HUES64 (cell line): ENCODE data around the gene CAMK2A.

ENCODE experiments used
- H3K27ac ChIP-seq: 2 replicates; pipeline ENCODE4 v1.7.0; 2013; ENCODE audit warnings: low read depth, low read length, inconsistent platforms
- H3K27me3 ChIP-seq: 2 replicates; pipeline ENCODE4 v1.6.1; 2013; ENCODE audit warnings: mild to moderate bottlenecking, low read length; ENCODE audit not compliant: insufficient read depth
- H3K36me3 ChIP-seq: 2 replicates; pipeline ENCODE4 v1.6.1; 2013; ENCODE audit warnings: mild to moderate bottlenecking, low read length; ENCODE audit not compliant: insufficient read depth
- H3K4me1 ChIP-seq: 2 replicates; pipeline ENCODE4 v1.6.1; 2013; ENCODE audit warnings: mild to moderate bottlenecking, low read length, moderate library complexity; ENCODE audit not compliant: insufficient read depth
- H3K4me3 ChIP-seq: 2 replicates; pipeline ENCODE4 v1.5.1; 2013; ENCODE audit warnings: mild to moderate bottlenecking, low read length, moderate library complexity
- H3K9ac ChIP-seq: 2 replicates; pipeline ENCODE4 v1.6.1; 2013; ENCODE audit warnings: mild to moderate bottlenecking, low read depth, low read length
- H3K9me3 ChIP-seq: 2 replicates; pipeline ENCODE4 v1.6.1; 2013; ENCODE audit warnings: low read depth, low read length; ENCODE audit not compliant: insufficient read depth
- WGBS: fragments of 150-250, 120-280 bp; methylation state at CpG from one replicate; pipeline ENCODE4 v1.1.7; 2013; ENCODE audit warnings: missing lambda C conversion rate; 5-methylcytosine and 5-hydroxymethylcytosine counted together

Gene CAMK2A

DNA sequence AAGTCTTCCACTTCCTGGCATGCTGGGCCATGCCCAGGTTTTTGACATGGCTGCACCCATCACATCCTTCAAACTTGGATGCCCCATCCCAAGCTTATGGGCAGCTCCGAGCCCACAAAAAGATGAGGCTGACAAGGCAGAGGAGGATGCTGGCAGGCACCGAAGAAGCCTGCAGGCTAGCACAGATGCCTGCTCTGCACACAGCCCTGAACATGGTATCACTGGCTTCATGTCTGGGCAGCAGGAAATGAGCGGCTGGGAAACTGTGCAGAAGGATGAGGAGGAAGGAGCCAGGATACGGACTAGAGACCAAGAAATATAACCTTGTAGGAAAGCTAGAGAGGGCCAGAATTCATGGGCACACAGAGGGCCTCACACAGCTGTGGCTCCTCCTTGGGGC is 14.8 kb downstream of the CAMK2A start:
- Histone ChIP-seq H3K9ac (no peak overlapping the region), H3K9me3 (no peaks in the 10 kb centered on the region), H3K27me3 (no peaks in the 10 kb centered on the region), H3K4me3 (no peak overlapping the region), H3K36me3 (no peaks in the 10 kb centered on the region), H3K27ac (no peak overlapping the region), H3K4me1 (peaks cover 11% of the 10 kb centered on the region)
- 92% methylated on average over 4 of the region's 4 CpGs for WGBS

- Histone ChIP-seq H3K9ac (no peak overlapping the region), H3K4me3 (no peak overlapping the region), H3K9me3 (no peaks in the 10 kb centered on the region), H3K36me3 (no peaks in the 10 kb centered on the region), H3K27ac (no peak overlapping the region), H3K27me3 (no peaks in the 10 kb centered on the region), H3K4me1 (peaks cover 11% of the 10 kb centered on the region)
- WGBS = 51% methylated on average over 4 of the region's 5 CpGs
These were observed 17.0 kb downstream of the CAMK2A start for GRCh38 chr5:150272531-150272930.

- no peak overlapping the region for H3K9ac ChIP-seq
- no peaks in the 10 kb centered on the region for H3K9me3 ChIP-seq
- peaks cover 11% of the 10 kb centered on the region for H3K4me1 ChIP-seq
- no peaks in the 10 kb centered on the region for H3K27me3 ChIP-seq
- H3K4me3 ChIP-seq = no peak overlapping the region
- WGBS = 90% methylated on average over 5 of the region's 5 CpGs
- no peaks in the 10 kb centered on the region for H3K36me3 ChIP-seq
- no peak overlapping the region for H3K27ac ChIP-seq
These were observed 17.6 kb downstream of the CAMK2A start for GRCh38 chr5:150271923-150272322.

- Histone ChIP-seq H3K4me1 (peaks cover 11% of the 10 kb centered on the region), H3K27me3 (no peaks in the 10 kb centered on the region), H3K9ac (no peak overlapping the region), H3K27ac (no peak overlapping the region), H3K4me3 (no peak overlapping the region), H3K9me3 (no peaks in the 10 kb centered on the region), H3K36me3 (no peaks in the 10 kb centered on the region)
- 83% methylated on average over 8 of the region's 8 CpGs for WGBS
These were observed 18.3 kb downstream of the CAMK2A start for GRCh38 chr5:150271296-150271692.

GRCh38 chr5:150270541-150271295 is 18.9 kb downstream of the CAMK2A start:
- peaks cover 11% of the 10 kb centered on the region for H3K4me1 ChIP-seq
- H3K9me3 ChIP-seq = no peaks in the 10 kb centered on the region
- 0 out of 2 replicates have a peak overlapping the region, but pooled peaks have one; percentile 28 for H3K27ac ChIP-seq
- 0 out of 2 replicates have a peak overlapping the region, but pooled peaks have one; percentile 34 for H3K9ac ChIP-seq
- no peaks in the 10 kb centered on the region for H3K27me3 ChIP-seq
- 45% methylated on average over 12 of the region's 12 CpGs for WGBS
- H3K36me3 ChIP-seq = no peaks in the 10 kb centered on the region
- no peak overlapping the region for H3K4me3 ChIP-seq

DNA sequence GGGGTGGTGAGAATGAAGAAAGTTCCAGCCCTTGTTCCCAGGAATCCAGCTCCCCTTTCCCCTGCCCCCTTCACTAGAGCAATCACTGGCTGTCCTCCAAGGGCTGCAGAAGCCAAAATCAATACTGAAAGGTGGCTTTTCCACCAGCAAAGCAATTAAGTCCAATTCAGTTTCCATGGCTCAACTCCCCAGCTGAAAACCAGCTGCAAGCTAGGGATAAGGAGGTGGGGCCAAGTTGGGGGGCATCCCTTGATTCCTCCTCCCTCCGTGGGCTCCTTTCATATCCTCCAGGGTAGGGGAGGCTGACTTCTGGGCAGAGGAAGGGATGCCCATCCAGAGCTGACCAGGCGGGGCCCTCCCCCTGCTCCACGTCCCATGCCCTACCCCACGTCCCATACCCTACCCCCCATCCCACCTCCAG is 22.7 kb downstream of the CAMK2A start:
- Histone ChIP-seq H3K9ac (no peak overlapping the region), H3K4me3 (no peak overlapping the region), H3K27ac (no peak overlapping the region), H3K36me3 (no peaks in the 10 kb centered on the region), H3K9me3 (no peaks in the 10 kb centered on the region), H3K27me3 (no peaks in the 10 kb centered on the region), H3K4me1 (peaks cover 11% of the 10 kb centered on the region)
- WGBS = 40% methylated on average over 1 of the region's 4 CpGs

DNA sequence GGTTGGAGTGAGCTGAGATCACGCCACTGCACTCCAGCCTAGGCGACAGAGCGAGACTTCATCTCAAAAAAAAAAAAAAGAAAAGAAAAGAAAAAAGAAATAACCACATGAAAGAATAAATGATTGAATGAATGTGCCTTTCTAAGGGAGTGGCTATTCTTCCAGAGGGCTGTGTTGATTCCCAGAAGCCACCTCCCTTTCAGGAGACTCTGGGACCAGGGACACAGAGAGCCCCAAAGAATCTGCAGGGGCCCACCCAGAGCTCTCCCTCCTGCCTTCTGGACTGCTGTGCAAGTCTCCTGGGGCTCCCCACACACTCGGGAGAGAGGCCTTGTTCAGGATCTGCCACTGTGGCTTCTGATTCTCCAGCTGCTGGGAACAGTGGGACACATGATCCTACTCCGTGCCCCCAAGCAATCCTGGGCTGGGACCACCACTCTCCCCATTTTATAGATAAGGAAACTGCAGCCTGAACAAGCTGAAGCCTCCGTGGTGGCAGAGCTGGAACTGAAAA is 23.6 kb downstream of the CAMK2A start:
- Histone ChIP-seq H3K9ac (no peak overlapping the region), H3K27me3 (no peaks in the 10 kb centered on the region), H3K4me1 (peaks cover 10% of the 10 kb centered on the region), H3K27ac (no peak overlapping the region), H3K36me3 (no peaks in the 10 kb centered on the region), H3K4me3 (no peak overlapping the region), H3K9me3 (no peaks in the 10 kb centered on the region)
- 78% methylated on average over 3 of the region's 6 CpGs for WGBS

GRCh38 chr5:150264667-150265603 is 24.6 kb downstream of the CAMK2A start:
- H3K27ac ChIP-seq = no peak overlapping the region
- no peaks in the 10 kb centered on the region for H3K36me3 ChIP-seq
- no peaks in the 10 kb centered on the region for H3K27me3 ChIP-seq
- no peak overlapping the region for H3K4me3 ChIP-seq
- 79% methylated on average over 21 of the region's 23 CpGs for WGBS
- H3K9me3 ChIP-seq = no peaks in the 10 kb centered on the region
- H3K9ac ChIP-seq = no peak overlapping the region
- peaks cover under 1% of the 10 kb centered on the region; the same call in 1 of the 2 replicates for H3K4me1 ChIP-seq

GRCh38 chr5:150263801-150264621 is 25.6 kb downstream of the CAMK2A start:
- WGBS = 85% methylated on average over 11 of the region's 11 CpGs
- H3K27ac ChIP-seq = no peak overlapping the region
- no peaks in the 10 kb centered on the region for H3K9me3 ChIP-seq
- H3K36me3 ChIP-seq = no peaks in the 10 kb centered on the region
- no peak overlapping the region for H3K9ac ChIP-seq
- no peaks in the 10 kb centered on the region for H3K4me1 ChIP-seq
- H3K27me3 ChIP-seq = no peaks in the 10 kb centered on the region
- no peak overlapping the region for H3K4me3 ChIP-seq

DNA sequence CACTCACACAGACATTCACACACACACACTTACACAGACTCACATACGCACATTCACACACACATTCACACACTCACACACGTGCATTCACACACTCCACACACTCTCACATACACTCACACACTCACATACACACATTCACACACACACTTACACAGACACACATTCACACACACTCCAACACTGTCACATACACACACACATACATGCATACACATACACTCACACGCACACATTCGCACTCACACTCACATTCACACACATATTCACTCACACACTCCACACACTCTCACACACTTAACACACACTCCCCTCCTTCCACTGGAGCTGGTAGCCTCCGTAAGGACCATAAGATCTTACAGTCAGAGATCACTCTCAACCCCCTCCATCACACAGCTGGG is 26.2 kb downstream of the CAMK2A start:
- no peaks in the 10 kb centered on the region for H3K4me1 ChIP-seq
- H3K27ac ChIP-seq = no peak overlapping the region
- no peak overlapping the region for H3K9ac ChIP-seq
- H3K36me3 ChIP-seq = no peaks in the 10 kb centered on the region
- H3K27me3 ChIP-seq = no peaks in the 10 kb centered on the region
- H3K4me3 ChIP-seq = no peak overlapping the region
- H3K9me3 ChIP-seq = no peaks in the 10 kb centered on the region
- 91% methylated on average over 5 of the region's 5 CpGs for WGBS
